GM19023 (cell line): ENCODE results near the gene PXDN.

ENCODE experiments used
- ATAC-seq: cut with Tn5 transposase; IDR thresholded peaks from one replicate; pipeline ENCODE4 v1.9.1; 2021; ENCODE audit warnings: mild to moderate bottlenecking, moderate library complexity; ENCODE audit not compliant: unreplicated experiment

Gene PXDN

GRCh38 chr2:1651121-1652033 is 92.9 kb downstream of the PXDN start:
- ATAC-seq = no peak

DNA sequence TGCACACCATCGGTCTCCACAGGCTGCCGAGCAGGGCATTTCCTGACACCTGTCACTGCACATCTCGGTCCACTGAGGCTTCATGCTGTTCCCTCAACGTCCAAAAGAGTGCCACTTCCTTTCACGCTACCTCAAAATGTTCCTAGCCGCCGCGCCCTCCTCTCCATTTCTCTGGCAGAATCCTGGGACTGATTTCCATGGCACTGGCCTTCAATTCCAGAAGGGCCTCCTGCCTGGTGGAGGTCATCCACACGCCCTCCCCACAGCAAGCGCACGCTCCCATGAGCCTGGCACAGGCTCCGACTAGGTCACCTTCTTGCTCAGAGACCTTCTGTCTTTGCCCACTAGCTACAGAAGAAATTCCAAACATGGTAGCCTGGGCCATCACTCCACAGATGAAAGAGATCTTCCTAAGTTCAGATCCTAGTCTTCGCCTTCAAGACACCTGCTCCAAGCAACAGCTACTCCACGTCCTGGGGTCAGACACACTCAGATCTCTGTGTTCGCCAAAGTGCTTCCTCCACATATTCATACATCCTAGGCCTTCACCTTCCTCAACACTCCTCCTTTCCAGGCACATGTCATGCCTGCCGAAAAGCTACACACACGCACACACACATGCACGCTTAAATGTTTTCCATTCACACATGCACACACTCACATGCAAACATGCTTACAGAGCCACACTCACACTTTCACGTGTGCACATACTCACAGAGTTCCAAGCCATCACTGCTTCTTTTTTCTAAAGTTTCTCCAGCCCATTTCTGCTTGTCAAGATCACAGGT is 94.0 kb downstream of the PXDN start:
- ATAC-seq = no peak

DNA sequence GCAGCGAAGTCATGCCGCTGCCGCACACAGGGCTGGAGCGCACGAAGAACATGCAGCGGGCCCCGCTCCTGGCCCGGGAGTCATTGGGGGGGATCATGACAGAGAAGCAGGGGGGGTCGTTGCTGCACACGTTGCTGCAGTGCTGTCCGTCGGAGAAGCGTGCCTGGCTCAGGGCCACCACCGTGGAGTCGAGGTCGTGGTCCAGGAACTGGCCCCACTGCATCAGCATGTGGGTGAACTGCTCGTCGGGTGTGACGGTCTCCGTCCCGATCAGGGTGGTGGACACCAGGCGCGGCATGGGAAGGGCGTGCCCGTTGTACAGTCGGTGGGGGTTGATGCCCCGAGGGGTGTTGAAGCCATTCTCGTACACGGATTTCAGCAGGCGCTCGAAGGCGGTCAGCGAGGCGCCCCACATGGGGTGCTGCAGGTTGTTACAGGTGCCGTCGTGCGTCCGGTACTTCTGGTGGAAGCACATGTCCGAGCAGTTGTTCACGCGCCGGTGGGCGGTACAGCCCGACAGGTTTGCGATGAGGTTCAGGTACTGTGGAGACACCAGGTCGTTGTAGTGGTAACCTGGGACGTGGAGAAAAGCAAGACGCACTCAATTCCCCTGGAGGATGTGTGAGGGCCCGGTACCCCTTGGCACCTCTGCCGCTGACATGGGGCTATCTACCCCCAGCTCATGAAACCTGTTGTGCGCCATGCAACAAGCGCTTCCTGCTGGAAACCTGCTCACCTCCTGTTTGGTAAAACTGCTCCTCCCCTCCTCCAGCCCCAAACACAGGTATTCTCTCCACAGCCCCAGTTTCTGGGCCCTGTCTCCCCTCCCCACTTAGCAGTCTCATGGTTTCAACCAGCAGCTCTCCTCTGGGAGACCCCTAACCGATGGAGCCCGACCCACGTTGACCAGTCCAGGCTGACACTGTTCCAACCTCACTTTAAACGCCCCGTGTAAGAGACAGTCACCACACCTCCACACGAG is 94.9 kb downstream of the PXDN start:
- no peak for ATAC-seq

DNA sequence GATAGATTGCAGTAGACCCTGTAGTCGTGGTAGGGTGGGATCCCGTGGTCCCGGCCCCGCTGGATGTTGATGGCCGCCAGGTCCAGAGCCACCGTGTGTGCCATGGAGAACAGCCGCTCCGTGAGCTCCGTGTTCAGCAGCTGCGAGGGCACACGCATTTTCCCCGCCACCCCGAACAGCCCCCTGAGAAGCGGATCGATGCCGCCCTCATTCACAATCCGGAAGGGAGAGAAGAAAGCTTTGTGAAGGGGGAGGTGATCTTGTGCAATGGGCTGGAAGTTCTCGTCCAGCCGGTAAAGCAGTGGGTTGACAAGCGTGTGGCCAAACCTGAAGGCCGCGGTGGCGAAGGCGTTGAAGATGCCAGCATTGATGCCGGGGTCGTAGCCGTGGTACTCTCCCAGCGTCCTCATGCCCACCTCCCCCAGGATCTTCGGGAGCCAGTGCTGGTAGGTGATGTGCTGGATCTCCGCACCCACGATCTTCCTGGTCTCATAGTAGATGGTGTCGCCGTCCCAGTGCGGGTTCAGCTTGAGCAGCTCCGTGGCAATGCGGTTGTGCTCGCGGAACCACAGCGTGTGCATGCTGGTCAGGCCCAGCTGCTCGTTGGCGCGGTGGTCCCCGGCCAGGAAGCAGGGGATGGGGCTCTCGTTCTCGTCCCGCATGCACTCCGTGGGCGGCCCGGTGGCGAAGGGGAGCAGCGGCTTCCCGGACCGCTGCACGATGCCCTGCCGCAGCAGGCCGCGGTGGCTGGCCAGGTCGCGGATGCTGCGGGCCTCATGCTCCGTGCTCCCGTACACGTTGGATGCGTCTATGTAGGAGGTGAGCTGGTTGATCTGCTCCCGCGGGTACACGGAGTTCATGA is 95.8 kb downstream of the PXDN start:
- ATAC-seq = no peak

- ATAC-seq = no peak
Observed at GRCh38 chr2:1647417-1648240, 96.7 kb downstream of the PXDN start.

- ATAC-seq = no peak
Observed at GRCh38 chr2:1645761-1646476, 98.4 kb downstream of the PXDN start.

GRCh38 chr2:1644427-1644826 is 99.9 kb downstream of the PXDN start:
- ATAC-seq = no peak

GRCh38 chr2:1642993-1643619 is 101.2 kb downstream of the PXDN start:
- ATAC-seq = no peak

DNA sequence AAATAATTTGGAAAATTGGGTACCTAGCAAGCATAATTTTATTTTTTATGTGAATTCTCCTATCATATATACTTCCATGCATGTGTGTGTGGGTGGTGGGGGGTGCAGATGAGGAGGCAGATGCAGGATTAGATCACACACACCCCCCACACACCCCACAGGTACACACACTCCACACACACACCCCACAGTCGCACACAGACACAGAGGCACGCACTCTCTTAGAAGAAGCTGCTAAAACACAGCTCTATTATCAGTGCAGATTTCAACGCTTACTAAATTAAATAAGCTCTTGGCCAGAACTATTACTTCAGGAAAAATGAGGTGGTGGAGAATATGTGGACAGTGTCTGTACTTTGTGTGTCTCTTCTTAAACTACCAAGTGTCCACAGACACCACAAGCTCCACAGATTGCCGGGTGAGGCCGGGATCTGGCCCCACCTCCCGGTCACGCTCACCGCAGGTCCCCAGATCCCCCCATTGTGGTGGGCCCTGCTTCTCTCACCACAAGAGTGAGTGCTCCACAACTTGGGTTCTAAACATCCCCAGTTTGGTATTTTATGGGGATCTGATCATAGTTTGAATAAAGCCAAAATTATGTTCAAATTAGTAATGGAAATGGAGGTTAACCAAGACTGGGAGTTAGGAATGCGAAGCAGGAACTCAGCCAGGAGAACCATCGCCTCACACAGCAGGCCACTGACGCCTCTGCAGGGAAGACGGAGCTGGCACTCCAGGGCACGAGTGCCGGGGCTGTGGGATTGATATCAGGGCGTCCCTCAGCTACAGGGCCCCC is 102.1 kb downstream of the PXDN start:
- ATAC-seq = no peak

DNA sequence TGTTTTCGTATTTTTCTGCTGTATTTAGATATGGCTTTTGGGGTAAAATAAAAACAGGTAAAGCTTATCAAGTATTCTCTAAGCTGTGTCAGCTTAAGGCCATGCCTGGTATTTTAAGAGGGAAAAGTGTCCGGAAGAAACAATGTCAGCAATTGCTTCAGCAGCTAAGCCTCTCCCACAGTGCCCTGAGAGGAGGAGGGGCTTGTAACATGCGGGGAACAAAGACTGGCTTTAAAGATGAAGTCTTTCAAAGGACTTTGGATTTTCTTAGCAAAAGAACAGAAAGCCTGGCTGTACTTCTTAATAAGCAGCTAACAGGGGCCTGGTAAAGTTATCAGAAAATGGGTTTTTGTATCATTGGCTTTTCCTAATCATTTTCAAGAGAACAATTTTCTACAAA is 102.8 kb downstream of the PXDN start:
- ATAC-seq = no peak

DNA sequence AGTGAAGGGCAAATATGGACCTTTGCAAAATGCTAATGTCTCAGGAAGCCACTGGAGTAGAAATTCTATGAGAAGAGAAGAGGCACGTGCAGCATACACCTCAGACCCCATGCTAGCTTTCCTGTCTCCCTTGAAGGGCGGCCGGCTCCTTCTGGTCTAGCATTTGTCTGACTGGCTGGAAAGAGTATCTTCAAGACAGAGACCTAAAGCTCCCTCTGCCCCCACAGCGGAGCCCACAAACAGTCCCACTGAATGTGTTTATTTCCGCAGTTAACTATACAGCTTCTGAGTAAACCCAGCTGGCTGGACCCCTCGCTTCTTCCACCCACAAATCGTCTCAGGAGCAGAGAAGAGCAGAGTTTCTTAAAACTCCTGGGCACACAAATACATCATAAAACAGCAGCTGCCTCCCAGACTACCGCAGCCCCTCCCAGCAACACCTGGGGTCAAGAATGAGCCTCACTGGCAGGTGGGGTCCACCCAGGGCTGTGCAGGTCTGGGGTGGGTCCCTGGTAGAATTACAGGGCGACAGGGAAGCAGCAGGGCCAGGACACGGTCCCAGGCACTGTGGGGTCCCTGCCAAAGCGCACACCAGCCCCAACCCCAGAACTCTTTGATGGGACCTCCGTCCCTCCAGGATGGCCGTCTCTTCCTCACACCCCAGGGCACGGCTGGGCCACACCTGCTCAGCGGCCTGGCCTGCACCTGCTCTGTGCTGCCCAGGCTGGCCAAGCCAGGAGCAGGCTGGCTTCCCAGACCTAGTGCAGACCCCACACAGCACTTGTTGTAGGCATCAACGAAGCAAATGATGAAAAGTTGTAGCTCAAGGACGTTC is 103.8 kb downstream of the PXDN start:
- ATAC-seq = no peak

GRCh38 chr2:1639086-1639858 is 105.0 kb downstream of the PXDN start:
- no peak for ATAC-seq

DNA sequence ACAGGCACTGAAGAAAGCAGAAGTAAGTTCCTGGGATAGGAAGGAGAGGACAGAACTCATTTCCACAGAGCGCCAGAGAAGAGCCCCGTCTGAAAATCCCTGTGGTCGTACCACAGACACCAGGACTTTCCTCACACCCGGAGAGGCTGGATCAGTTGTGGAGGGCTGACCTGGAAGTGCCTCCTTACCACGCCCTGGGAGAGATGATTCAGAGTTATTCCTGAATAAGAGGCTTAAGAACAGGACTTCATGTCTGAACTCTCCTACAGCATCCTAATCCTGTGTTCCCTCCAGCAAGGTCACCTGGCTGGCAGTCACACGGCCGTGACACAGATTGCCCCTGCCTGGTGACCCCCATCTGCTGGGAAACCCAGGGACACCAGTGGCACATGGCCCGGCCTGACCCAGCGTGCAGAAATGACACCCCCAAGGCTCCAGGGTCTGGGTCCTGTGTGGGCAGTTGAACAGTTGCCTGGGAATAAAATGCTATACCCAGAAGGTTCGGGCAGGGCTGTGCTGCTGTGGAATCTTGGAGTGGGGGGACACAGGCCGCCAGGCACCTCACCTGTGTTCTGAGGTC is 105.9 kb downstream of the PXDN start:
- ATAC-seq = no peak

DNA sequence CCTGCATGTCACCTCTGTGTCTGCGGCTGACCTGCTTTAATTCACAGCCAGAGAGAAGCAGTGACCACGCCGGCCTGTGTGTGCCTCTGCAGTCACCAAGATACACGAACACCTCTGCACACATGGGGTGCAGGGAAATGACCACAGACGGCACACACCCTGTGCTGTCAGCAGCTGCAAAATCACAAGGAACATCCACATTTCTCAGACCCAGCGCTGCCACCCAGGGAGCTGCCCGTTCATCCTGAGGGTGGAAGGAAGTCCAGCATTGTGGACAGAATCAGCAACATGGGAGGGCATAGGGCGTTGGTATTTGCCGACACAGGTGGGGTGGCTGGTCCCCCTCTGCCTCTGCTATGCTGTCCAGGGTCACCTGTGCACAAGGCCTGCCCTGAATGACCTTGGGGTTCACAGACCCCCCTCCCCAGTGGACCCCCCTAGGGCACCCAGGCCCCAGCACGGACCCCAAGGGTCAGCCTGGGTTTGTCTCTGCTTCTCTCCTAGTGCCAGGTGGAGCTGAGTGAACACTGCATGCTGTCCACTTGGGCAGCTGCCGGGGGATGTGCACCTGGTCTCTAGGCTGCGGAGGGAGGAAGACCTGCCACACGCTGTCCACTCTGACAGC is 107.4 kb downstream of the PXDN start:
- ATAC-seq = no peak

DNA sequence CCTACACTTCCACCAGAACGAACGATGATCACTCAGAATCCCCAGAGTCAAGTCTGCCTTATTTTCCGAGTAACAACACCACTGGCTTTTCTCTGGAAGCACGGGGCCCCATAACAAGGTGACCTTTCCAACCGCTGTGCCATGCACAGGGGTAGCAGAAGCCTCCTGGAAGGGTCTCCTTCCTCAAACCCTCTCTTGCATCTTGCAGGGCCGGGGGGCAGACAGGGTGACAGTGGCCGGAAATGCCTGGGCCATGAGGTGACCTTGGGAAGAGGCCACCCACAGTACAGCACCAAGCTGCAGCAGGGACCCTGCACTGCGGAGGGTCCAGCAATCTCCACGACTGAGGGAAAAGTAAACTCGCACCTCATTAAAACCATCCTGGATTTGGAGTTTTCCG is 108.5 kb downstream of the PXDN start:
- ATAC-seq = no peak
